CD1c-positive myeloid dendritic cell (primary cell): ENCODE measurements around the gene PDGFRB.
A peak's percentile ranks its signal among the peaks of the same experiment; 100 is the strongest.

Experiments
- DNase-seq: peaks from one replicate; pipeline ENCODE4 v3.0.0-alpha.2; 2016; ENCODE audit errors: extremely low spot score

Gene PDGFRB

DNA sequence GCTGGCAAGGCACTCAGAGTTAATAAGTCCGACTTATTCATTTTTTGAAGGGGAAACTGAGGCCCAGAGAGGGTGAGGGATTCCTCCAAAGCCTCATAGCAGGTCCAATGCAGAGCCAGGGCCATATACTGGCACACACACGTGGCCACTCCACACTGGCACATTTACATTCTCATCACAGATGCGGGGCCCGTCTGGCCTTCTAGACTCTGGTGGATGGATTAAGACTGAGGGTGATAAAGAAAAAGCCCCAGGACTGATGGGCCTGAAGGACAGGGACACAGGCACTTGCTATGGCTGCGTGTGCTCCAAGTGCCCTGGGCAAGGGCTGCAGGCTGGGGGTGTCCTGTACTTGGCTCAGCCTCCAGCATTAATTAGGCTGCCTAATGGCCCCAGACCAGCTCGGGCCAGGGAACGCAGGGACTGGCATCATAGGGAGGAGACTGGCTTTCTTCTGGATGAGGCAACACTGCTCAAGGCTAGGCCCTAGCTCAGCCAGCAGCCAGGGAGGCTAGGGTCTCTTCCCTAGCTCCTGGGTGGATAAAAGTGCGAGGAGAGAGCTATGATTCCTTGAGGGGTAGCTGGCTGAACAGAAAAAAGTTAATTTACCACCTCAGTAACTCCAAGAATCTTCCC is 40.8 kb downstream of the PDGFRB start:
- DNase-seq, result no peak

DNA sequence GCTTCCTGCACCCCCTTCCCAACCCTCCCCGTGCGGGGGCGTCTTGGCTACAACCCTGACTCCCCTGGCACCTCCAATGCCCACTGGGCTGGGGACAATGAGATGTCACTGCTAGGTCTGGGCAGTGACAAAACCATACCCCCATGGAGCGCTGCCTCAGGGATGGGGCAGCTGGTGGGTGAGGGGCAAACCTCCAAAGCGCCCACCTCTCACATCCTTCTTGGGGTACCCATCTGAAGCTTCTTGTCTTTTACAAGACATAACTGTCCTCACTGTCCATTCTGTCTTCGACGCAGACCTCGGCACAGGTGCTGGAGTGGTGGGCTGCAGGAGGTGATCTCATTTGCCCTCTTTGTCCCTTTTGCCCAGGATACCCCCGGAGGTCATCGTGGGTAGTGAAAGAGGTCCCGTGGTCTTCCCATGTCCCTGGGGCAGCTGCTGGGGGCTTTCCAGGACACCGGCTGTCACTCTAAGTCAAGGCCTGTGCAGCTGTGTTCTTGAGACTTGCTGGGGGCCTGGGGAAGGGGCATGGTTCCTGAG is 41.5 kb downstream of the PDGFRB start:
- no peak for DNase-seq

DNA sequence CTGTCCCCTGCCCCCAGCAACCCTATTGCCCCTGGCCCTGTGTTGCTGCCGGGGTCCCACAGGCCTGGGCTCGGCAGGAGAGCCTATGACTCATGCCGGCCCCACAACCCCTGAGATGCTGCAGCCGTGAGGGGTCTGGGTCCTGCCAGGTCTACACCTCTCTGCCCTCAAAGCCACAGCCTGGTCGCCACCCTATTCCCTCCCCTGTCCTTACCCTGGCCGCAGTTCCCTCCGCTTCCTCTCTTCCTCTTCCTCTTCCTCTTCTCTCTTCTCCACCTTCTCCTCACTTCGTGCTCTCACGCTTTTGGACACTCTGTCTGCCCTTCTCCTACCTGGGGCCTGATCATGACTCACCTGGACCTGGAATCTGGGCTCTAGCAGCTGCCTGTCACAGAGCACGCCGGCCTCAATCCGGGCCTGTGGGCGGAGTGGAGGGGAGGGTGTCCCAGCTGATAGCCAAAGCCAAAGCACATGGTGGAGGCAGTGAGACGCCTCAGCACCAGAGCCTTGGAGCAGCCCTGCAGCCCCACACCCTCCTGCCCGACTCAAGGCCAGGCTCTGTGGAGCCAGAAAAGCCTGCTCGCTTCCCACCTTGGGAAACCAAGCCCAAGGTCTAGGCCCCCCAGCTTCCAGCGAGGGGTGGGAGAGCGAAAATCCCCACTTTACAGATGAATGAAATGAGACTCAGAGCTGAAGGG is 42.4 kb downstream of the PDGFRB start:
- no peak for DNase-seq

DNA sequence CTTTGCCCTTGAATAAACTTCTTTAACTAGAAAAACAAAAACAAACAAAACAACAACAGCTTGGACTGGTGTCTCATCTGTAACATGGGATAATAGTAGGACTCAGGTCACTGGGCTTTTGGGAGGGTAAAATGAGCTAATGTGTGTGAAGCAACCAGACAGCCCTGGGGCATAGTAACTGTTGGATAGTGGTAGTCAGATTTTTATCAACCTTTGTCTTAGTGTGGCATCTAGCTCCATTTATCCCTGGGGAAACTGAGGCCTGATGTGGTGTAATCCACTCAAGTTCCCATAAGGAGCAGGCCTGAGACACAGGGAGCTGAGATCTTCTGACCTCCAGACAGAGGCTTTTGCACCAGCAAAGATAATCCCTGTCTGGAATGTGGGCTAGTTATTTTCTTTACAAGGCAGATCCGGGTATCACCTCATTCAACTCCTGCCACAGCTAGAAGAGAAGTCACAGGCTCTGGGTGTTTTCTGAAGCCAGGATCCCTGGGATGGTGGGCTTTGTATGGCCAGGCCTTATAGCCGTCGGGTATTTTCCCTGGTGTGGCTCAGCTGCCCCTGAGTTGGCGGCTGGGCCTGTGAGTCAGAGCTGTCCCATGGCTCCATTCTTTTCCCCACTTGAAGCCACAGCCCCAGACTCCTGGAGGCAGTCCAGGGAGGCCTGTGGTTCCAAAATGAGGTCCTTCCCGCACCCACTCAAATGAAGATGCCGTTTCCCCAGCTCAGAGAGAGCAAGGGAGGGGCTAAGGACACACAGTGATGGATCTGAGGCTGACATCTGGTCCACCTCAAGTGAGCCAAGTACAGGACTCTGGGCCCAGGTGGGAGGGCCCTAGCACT is 43.2 kb downstream of the PDGFRB start:
- DNase-seq, result peak; percentile 66

DNA sequence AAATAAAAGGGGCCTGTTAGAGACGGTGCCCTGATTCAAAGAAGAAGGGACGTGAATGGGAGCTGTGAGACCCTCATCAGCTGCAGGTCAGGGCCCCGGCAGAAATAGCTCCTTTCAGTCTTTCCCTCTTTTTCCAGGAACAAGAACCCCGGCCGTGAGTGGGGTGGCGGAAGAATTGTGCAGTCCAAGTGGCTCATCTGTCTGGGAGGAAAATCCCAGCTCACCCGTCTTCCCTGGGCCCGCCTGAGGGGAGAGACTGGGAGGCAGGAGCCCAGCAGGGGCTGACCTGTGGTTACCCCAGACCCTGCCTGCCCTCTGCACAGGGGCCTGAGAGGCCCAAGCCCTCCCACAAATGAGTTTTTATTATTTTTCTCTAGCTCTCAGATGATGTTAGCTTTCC is 44.5 kb downstream of the PDGFRB start:
- no peak for DNase-seq

DNA sequence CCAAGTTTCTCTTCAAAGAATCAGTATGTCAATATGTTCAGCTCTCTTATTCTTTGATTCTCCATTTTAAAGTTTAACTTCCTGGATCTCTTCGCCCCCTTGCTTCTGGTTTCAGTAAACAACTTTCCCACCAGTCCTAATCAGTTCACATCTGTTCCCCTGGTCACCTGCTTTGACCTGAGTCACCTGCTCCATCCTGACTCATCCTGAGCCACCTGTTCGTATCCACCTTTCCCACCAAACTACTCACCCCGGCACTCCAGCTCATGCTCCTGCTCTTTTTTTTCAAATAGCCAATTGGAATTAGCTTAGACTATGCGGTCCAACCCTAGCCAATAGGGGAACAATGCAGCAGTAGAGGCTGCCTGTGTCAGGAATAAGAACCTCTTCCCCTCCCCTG is 45.7 kb downstream of the PDGFRB start:
- no peak for DNase-seq

DNA sequence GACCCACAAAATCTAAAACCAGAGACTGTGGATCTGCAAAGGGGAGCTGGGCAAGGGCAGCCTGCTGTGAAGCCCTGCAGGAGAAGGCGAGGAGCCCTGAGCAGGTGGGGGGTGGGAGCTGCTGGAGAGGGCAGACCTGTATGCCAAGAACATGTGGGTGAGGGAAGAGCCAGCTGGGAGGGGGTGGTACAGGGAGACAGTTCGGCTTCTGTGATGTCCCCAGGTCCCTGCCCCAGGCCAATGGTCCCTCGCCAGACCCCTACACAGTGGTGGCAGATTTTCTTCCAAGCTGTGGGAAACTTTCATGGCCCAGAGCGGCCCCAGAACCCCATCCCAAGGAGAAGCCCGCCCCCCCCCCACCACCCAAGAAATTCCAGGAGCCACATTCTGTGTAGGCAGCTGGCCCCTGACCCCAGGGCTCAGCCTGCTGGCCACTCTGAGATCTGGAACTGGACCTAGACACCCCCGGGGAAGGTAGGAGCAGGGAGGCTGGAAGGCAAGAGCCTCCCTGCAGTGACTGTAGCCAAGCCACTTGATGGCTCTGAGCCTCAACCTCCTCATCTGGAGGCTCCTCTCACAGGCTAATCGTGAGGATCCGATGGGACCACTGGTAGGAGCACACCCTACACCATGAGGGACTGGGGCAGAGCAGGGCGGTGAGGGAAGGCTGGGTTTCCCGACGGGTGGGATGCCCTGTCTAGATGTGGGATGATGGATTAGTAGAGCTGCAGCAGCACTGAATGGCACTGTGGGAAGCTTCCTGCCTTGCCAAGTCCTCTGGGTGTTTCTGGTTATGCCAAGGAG is 46.7 kb downstream of the PDGFRB start:
- DNase-seq, result no peak

DNA sequence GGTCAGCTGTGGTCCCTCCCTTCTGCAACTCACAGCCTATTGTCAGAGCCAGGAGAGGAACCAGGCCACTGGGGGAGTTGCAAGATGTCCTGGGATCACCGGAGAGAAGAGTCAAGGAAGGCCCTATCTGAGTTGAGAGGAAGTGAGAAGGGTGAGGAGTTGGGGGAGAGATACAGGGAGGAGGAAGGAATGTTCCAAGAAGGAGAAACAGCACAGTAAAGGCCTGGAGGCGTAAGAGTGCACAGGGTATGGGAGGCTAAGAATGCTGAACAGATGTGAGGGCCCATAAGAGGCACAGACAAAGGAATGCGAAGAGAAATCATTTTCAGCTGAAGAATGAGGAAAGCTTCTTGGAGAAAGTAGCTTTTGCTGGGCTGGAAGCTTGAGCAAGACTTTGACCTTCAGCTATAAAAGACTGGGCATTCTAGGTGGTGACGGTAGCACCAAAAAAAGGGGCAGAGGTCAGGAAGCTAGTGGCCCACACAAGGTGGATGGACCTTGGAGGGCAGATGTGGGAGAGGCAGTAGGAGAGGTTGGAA is 47.7 kb downstream of the PDGFRB start:
- DNase-seq, result peak; percentile 67

DNA sequence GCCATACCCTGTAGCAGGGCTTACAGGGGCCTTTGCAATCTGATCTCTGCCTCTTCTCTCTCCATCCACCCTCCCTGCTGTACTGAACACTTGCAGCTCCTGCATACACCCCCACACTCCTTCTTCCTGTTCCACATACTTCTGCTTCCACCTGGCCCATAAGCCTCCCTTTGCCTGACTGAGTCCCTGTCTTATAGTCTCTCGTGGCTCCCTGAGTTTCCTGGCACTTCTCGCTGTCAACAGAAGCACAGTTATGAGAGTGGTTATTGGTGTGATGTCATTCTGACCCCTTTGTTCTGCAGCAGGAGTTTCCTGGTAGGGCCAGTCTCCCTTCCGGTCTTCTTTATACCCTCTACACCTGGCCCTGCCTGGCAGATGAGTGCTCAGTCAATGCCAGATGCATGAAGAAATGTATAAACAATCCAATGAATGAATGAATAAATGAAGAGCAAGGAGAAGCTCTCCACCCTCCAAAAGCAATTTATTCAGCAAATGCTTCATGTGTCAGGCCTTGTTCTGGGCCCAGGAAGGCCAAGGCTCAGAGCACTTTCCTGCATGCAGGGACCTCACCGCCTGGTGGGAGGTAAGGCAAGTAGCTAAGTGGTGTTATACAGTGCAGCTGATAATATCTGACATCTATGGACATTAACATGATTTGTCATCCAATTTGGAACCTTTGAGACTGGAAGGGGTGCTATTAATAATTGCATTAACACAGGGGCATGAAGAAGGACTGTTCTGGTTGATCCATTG is 48.8 kb downstream of the PDGFRB start:
- peak; percentile 66 for DNase-seq

DNA sequence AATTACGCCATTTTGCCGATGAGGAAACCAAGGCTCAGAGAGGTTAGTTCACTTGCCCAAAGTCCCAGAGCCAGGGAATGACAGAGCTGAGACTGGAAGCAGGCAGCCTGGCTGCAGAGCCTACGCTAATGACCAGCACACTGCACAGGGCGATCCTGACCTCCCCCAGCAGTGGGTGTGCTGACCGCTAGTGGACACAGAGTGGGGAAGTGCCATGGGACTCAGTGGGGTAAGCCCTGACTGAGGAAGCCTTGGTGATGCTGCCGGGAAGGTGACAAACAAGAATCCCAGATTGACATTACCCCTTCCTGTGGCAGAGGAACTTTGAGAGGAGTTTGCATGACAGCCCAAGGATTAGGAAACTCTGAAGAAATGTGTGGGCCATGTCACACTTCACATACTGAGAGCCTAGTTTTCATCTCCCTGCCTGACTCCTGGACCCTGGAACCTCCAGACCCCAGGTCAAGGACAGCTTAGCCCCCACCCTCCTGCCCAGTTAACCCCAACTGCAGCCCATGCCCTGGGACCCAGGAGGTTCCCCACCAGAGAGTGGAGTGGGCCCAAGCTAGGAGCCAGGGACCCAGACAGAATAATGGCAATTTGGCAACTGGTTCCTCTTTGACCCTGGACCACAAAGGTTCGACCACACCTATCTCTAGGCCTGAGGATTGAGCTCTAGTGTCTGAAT is 49.6 kb downstream of the PDGFRB start:
- DNase-seq, result peak; percentile 86

DNA sequence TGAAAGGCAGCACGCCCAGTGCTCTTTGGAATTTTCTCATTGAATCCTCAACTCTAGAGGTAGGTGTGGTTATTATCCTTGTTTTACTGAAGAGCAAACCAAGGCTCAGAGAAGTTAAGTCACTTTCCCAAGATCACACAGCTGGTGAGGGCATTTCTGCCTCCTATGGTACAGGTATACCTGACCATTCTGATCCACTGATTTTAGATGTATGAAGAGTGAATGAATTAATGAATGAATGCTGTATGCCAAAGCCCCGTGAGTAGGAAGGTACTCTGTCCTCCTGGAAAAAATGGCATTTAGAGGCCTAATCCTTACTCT is 51.1 kb downstream of the PDGFRB start:
- DNase-seq, result no peak

DNA sequence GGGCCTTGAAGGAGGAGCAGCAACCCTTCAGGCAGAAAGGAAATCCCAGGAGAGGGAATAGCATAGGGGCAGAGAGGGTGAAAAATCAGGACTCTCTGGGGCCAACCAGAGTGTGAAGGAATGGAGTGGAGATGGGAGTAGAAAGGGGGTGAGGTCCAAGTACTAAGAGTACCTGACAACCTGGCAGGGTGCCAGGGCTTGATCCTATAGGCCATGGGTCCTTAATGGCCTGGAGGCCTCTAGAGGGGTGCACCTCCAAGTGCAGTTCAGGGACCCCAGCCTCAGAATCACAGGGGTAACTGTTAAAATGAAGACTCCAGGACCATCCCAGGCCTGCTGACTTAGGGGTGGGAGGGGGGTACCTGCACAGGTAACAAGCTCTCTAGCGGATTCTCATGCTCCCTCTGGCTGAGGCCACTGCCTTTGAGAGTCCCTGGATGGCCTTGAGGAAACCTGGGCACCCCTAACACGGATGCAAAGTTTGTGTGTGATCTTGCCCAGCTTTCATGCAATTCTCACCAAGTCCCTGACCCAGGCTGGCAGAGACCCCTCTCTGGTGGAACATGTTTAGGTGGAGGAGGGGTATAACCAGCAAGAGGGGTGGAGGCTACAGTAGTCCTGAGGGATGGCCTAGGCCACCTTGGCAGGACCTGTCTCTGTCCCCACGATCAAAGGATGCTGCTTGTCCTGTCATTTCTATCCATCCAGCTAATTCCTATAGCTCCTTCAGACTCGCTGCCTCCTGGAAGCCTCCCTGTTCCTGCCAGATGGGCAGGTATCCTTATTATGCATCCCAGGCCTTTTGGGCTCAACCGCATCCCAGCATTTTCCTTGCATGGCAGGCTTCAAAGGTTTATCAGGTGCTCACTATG is 51.7 kb downstream of the PDGFRB start:
- DNase-seq, result no peak

DNA sequence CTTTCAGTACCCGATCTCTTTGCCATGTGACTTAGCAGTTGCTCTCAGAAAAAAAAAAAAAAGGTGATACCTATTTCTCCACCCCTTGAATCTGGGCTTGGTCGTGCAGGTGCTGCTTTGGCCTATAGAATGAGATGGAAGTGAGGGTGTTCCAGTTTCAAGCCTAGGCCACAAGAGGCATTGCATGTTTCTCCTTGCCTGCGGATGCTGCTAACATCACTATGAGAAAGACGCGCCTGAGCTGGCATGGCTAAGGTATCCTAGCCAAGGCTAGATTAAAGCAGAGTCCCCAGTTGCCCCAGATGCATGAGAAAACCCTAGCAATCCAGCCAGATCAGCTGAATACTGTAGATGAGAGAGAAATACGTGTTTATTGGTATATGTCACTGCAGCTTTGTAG is 54.6 kb downstream of the PDGFRB start:
- no peak for DNase-seq

DNA sequence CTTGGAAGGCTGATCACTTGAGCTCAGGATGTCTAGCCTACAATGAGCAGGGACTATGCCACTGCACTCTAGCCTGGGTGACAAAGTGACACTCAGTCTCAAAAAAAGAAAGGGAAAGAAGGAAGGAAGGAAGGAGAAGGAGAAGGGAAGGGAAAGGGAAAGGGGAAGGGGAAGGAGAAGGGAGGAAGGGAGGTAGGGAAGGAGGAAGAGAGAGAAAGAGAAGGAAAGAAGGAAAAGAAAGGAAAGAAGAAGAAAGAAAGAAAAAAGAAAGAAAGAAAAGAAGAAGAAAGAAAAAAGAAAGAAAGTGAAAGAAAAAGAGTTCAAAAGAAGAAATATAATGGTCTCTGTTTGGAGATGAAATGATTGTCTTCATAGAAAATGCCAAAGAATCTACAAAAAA is 58.5 kb downstream of the PDGFRB start:
- DNase-seq, result no peak

DNA sequence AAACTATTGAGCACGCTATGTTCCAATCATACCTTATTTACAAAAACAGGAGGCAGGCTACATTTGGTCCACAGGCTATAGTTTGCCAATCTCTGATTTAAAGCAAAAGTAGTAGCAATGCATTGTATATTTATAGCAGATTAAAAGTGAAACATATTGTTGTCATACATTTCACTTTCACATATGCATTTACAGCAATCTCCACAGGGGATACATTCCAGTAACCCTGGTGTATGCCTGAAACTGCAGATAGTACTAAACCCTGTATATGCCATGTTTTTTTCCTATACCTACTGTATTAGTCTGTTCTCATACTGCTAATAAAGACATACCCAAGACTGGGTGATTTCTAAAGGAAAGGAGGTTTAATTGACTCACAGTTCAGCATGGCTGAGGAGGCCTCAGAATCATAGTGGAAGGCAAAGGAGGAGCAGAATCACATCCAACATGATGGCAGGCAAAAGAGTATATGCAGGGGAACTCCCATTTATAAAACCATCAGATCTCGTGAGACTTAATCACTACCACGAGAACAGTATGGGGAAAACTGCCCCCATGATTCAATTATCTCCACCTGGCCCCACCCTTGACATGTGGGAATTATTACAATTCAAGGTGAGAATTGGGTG is 63.4 kb downstream of the PDGFRB start:
- DNase-seq, result no peak

DNA sequence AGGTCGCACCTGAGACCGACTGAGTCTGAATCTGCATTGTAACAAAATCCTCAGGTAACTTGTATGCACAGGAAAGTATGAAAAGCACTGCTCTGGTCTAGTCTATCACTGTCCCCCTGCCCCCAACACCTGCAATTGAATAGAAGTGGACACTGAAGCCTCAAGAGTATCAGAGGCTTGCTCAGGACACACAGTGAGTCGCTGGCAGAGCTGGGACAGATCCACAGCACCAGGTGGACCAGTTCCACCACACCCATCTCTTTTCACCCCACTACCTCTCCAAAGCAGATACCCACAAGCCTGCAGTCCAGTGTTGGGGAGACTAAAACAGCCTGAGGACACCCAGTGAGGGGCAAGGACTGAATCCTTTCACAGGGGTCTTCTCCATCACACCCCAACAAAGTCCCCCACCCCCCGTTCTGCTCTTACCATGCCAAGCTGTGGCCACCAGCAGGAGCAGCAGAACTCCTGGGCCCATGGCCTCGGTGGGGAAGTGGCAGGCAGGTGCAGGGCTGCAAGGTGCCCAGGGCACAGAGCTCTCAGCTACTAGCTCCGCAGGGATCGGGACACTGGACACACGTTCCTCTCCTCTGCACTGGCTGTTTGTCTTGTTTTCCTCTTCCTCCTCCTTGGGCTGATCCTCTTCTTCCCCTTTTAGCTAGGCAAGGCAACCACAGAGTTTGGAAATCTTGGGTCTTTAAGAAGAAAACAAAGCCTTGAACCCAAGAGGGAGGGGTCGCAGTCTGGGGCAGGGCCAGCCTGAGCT is 69.5 kb downstream of the PDGFRB start, which contains the start of gene CSF1R:
Gene CSF1R, minus strand, starts transcription at position 605 of the 766 bp plus-strand sequence. Its CDS starts 127 bp downstream, at position 478.
- DNase-seq, result peak; percentile 68

DNA sequence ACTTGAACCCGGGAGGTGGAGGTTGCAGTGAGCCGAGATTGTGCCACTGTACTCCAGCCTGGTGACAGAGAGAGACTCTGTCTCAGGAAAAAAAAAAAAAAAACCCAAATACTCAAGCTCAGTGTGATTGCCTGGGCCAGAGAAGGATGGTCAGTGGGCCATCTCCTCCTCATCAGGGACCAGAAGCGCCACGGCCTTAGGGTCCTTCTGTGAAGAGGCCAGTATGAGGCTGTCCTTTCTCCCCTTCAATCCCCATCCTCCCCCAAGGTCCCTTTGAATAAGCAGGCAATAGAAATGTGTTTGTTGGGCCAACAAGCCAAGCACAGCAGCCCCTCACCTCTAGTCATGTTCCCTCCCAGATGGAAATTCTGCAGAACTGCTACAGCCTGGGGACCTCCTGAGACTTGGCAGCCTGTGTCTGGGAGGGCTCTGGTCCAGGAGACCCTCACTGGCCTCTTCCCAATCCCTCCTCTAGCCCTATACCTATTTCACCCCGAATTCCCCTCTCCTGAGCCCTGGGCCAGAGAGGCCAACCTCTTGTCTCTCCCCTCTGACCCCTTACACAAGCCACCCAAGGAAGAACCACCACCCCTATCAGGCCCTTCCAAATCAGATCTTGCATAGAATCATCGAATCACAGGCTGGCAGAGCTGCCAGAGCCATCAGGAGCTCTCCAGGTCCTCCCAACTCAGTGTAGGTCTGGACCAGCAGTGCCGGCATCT is 70.3 kb downstream of the PDGFRB start:
- DNase-seq, result no peak
